Measurements from ENCODE around the gene CALB2. TPM values are rescaled to one million over a fixed set of nuclear protein-coding genes. Genes with fewer than 3 reads are reported as not detected.

Gene CALB2
- total RNA-seq, 1 experiment from 2014 or later = 0.85 TPM

- H2BK12ac ChIP-seq (ENCODE audit: insufficient read length, low read depth, low read length) = no peak overlapping the region
- no peak overlapping the region for H3K23ac ChIP-seq (ENCODE audit: insufficient read length, low read depth, low read length)
- no peak for TF ChIP-seq CTCF (conservative IDR thresholded peaks at IDR 0.05)
- no peaks in the 10 kb centered on the region for H3K9me3 ChIP-seq (ENCODE audit: control insufficient read depth, low read depth, low read length)
- no peaks in the 10 kb centered on the region for H3K79me2 ChIP-seq (ENCODE audit: insufficient read depth, low read length)
- no peak overlapping the region for H3K14ac ChIP-seq (ENCODE audit: insufficient read depth, low read length)
- no peak overlapping the region for H2BK120ac ChIP-seq (ENCODE audit: low read depth, low read length, poor library complexity, severe bottlenecking)
- H2BK15ac ChIP-seq (ENCODE audit: low read depth, low read length) = no peak overlapping the region
- H3K56ac ChIP-seq (ENCODE audit: insufficient read length, low read depth, low read length) = no peak overlapping the region
- H4K8ac ChIP-seq (replicated peaks; ENCODE audit: insufficient read length, low read depth, low read length) = no peak overlapping the region
- no peak overlapping the region for H3K18ac ChIP-seq (ENCODE audit: insufficient read length, low read depth, low read length)
- H3K36me3 Mint-ChIP-seq (ENCODE audit: insufficient read depth in 1 of 3, low read depth in 3 of 3) = peaks cover 0 to 6% (median 3%) of the 10 kb centered on the region in 3 experiments; a peak in 4 of 7 replicates
- no peaks in the 10 kb centered on the region for H3K27me3 ChIP-seq (ENCODE audit: insufficient read depth, low read length)
- H3K23me2 ChIP-seq (ENCODE audit: insufficient read length, low read depth, low read length, poor library complexity, severe bottlenecking) = no peaks in the 10 kb centered on the region
- H4K5ac ChIP-seq (ENCODE audit: insufficient read length, low read depth, low read length) = no peak overlapping the region
- H3K4me2 ChIP-seq (ENCODE audit: insufficient read depth, insufficient read length, low read length) = no peak overlapping the region
- no peaks in the 10 kb centered on the region for H3K79me1 ChIP-seq (ENCODE audit: insufficient read depth, low read depth, low read length, poor library complexity, severe bottlenecking)
- H2AFZ ChIP-seq (ENCODE audit: low read length) = no peak overlapping the region
- H2AK5ac ChIP-seq (ENCODE audit: insufficient read length, low read length) = no peak overlapping the region
- H3T11ph ChIP-seq (ENCODE audit: low read length) = no peak overlapping the region
- H3K27ac Mint-ChIP-seq = no peak overlapping the region
- no peak for DNase-seq
- H4K91ac ChIP-seq (ENCODE audit: insufficient read length, low read depth, low read length) = no peak overlapping the region
- H2BK20ac ChIP-seq (ENCODE audit: low read depth, low read length, poor library complexity, severe bottlenecking) = no peak overlapping the region
- WGBS (ENCODE audit: extremely low coverage, insufficient read length, low lambda C conversion rate) = no CpG with 5 or more reads among the region's 3 CpGs
- no peak overlapping the region for H3K4ac ChIP-seq (ENCODE audit: low read depth, low read length)
- H3K9me3 Mint-ChIP-seq = peaks cover 7 to 9% of the 10 kb centered on the region in 2 experiments
- peaks cover 0 to 3% of the 10 kb centered on the region in 2 experiments; a peak in 1 of 4 replicates for H3K4me1 Mint-ChIP-seq
- H3K4me3 Mint-ChIP-seq = no peak overlapping the region
- H3K4me1 ChIP-seq (ENCODE audit: insufficient read depth, low read length) = no peaks in the 10 kb centered on the region
- no peak overlapping the region for H3K9ac ChIP-seq (ENCODE audit: extremely low read depth, insufficient read length, low read length)
- H3K27ac ChIP-seq (ENCODE audit: insufficient read length, low read depth, low read length) = no peak overlapping the region
- peaks cover 14% of the 10 kb centered on the region for H3K27me3 Mint-ChIP-seq (ENCODE audit: low read depth)
- no peaks in the 10 kb centered on the region for H4K20me1 ChIP-seq (ENCODE audit: control insufficient read depth, insufficient read depth, insufficient read length)
- H2BK5ac ChIP-seq (ENCODE audit: insufficient read length, low read length) = no peak overlapping the region
These were observed 81.0 kb downstream of the CALB2 start for GRCh38 chr16:71439523-71439922.

Other genes starting within 250 kb of the CALB2 start
- 1.1 and 1.7 TPM in 2 replicates for gene HYDIN, start 128.0 kb upstream of the CALB2 start, total RNA-seq (2021)
- 13.6 and 15.5 TPM in 2 replicates for gene CMTR2, start 69.3 kb upstream of the CALB2 start, total RNA-seq (2021)
- gene TLE7, start 83.3 kb downstream of the CALB2 start, total RNA-seq (2021) = not detected in 2 replicates
- 9.6 and 10.1 TPM in 2 replicates for gene ZNF23, start 103.5 kb downstream of the CALB2 start, total RNA-seq (2021)
- gene ZNF19, start 130.6 kb downstream of the CALB2 start, total RNA-seq (2021) = 4.2 and 4.7 TPM in 2 replicates
- gene CHST4, start 167.7 kb downstream of the CALB2 start, total RNA-seq (2021) = 5.9 and 6.8 TPM in 2 replicates
- gene TAT, start 218.4 kb downstream of the CALB2 start, total RNA-seq (2021) = 0.09 TPM in 1 of 2 replicates, not detected in the other